CD4-positive, CD25-positive, alpha-beta regulatory T cell (primary cell): ENCODE results near the gene CCDC154. TPM values are rescaled to one million over a fixed set of nuclear protein-coding genes. Genes with fewer than 3 reads are reported as not detected.
"Not testable (repeated sequence)": the region's sequence is repeated elsewhere in the genome, so short reads cannot be mapped to it uniquely, and the experiment has no call there.

Experiments
- ATAC-seq, 2 donors: fragments of 150-1000 bp; cut with Tn5 transposase; one replicate each; pipeline ENCODE4 v1.10.0; 2021; ENCODE audit warnings: low read depth in 2 of 2, moderate number of reproducible peaks in 2 of 2, moderate library complexity in 1 of 2
- DNase-seq, 3 donors: peaks; one replicate each; pipeline versions ENCODE4 v3.0.0 to v3.0.0-alpha.2; 2012 to 2022; ENCODE audit warnings: mixed read lengths in 1 of 3
- H3K27ac ChIP-seq: one replicate; pipeline ENCODE4 v1.7.0; 2013; ENCODE audit warnings: mild to moderate bottlenecking, low read length; ENCODE audit not compliant: insufficient read depth, poor library complexity, severe bottlenecking
- H3K27me3 ChIP-seq: one replicate; pipeline ENCODE4 v1.7.0; 2013; ENCODE audit warnings: low read length; ENCODE audit not compliant: control insufficient read depth, insufficient read depth
- H3K36me3 ChIP-seq: one replicate; pipeline ENCODE4 v1.7.0; 2013; ENCODE audit warnings: mild to moderate bottlenecking, low read length, moderate library complexity; ENCODE audit not compliant: control insufficient read depth, insufficient read depth
- H3K4me1 ChIP-seq: 2 replicates; pipeline ENCODE4 v1.7.0; 2013; ENCODE audit warnings: mild to moderate bottlenecking, low read length; ENCODE audit not compliant: insufficient read depth, control insufficient read depth, poor library complexity, severe bottlenecking
- H3K4me3 ChIP-seq: one replicate; pipeline ENCODE4 v1.7.0; 2013; ENCODE audit warnings: low read depth, mild to moderate bottlenecking, low read length, moderate library complexity
- H3K9me3 ChIP-seq, 2 experiments: 1 replicate in 1 of 2; 2 replicates in 1 of 2; pipeline ENCODE4 v1.7.0; 2013; ENCODE audit warnings: low read length in 2 of 2, mild to moderate bottlenecking in 1 of 2, moderate library complexity in 1 of 2; ENCODE audit not compliant: control insufficient read depth in 2 of 2
- H3K27ac Mint-ChIP-seq, 3 donors: one replicate each; pipeline ENCODE4 v1.8.0; 2020 to 2022; ENCODE audit warnings: mild to moderate bottlenecking in 3 of 3, mixed read lengths in 3 of 3, moderate library complexity in 2 of 3
- H3K27me3 Mint-ChIP-seq: one replicate; pipeline ENCODE4 v1.8.0; 2022; ENCODE audit warnings: mild to moderate bottlenecking, mixed read lengths
- H3K36me3 Mint-ChIP-seq: one replicate; pipeline ENCODE4 v1.8.0; 2020; ENCODE audit warnings: mixed read lengths
- H3K4me1 Mint-ChIP-seq, 4 donors: one replicate each; pipeline ENCODE4 v1.8.0; 2020 to 2022; ENCODE audit warnings: mixed read lengths in 4 of 4, mild to moderate bottlenecking in 1 of 4
- H3K4me3 Mint-ChIP-seq, 4 donors: one replicate each; pipeline ENCODE4 v1.8.0; 2020 to 2022; ENCODE audit warnings: mild to moderate bottlenecking in 4 of 4, mixed read lengths in 4 of 4, moderate library complexity in 3 of 4
- H3K9me3 Mint-ChIP-seq, 7 donors: one replicate each; pipeline ENCODE4 v1.8.0; 2020 to 2022; ENCODE audit warnings: mixed read lengths in 7 of 7, mild to moderate bottlenecking in 3 of 7, moderate library complexity in 2 of 7
- polyA plus RNA-seq, 4 donors: library from polyadenylated mRNA; unstranded; fragments of 300-500 nt; fragmentation: Illumina TruSeq; gene quantifications; one replicate each; pipeline ENCODE4 v1.2.3, GENCODE V29; 2021
- total RNA-seq: library from RNA; stranded (reverse); gene quantifications from one replicate; pipeline ENCODE4 v1.2.3, GENCODE V29; 2022

Gene CCDC154
- total and polyA plus RNA-seq, 5 donors from 2014 or later, result 2.6 TPM; not detected in 4

GRCh38 chr16:1470481-1471251, 26.3 kb upstream of the CCDC154 start:
- H3K4me1 ChIP-seq, result peaks cover 18% of the 10 kb centered on the region
- Mint-ChIP-seq H3K9me3 (no peaks in the 10 kb centered on the region), H3K27ac (peak overlapping the region in 1 of 3 donors; percentile 46), H3K27me3 (no peaks in the 10 kb centered on the region), H3K36me3 (peaks cover 3% of the 10 kb centered on the region), H3K4me1 (peaks cover 0 to 58% (median 20%) of the 10 kb centered on the region in 4 donors), H3K4me3 (peak overlapping the region in 3 of 4 donors; percentile 34 to 63 (median 54))
- DNase-seq (no peak), ATAC-seq (no peak)
- H3K27me3 ChIP-seq, result no peaks in the 10 kb centered on the region
- no peak overlapping the region for H3K4me3 ChIP-seq
- no peak overlapping the region for H3K27ac ChIP-seq
- H3K9me3 ChIP-seq, result no peaks in the 10 kb centered on the region
- H3K36me3 ChIP-seq, result no peaks in the 10 kb centered on the region

- no peaks in the 10 kb centered on the region for H3K27me3 ChIP-seq
- H3K4me3 ChIP-seq, result no peak overlapping the region
- Mint-ChIP-seq H3K36me3 (peaks cover 3% of the 10 kb centered on the region), H3K4me1 (peaks cover 0 to 57% (median 17%) of the 10 kb centered on the region in 4 donors), H3K27me3 (no peaks in the 10 kb centered on the region), H3K4me3 (no peak overlapping the region), H3K9me3 (no peaks in the 10 kb centered on the region), H3K27ac (peak overlapping the region in 2 of 3 donors; percentile 71 to 81)
- H3K9me3 ChIP-seq, result no peaks in the 10 kb centered on the region
- no peak for DNase-seq
- no peaks in the 10 kb centered on the region for H3K36me3 ChIP-seq
- no peak for ATAC-seq
- peaks cover 12% of the 10 kb centered on the region for H3K4me1 ChIP-seq
- no peak overlapping the region for H3K27ac ChIP-seq
These were observed 25.4 kb upstream of the CCDC154 start for GRCh38 chr16:1469693-1470201.

- not testable (repeated sequence) for H3K27ac ChIP-seq, H3K27me3 ChIP-seq, H3K9me3 ChIP-seq, H3K36me3 ChIP-seq, DNase-seq, H3K27me3 Mint-ChIP-seq, ATAC-seq, H3K4me3 ChIP-seq, H3K9me3 Mint-ChIP-seq, H3K36me3 Mint-ChIP-seq, H3K27ac Mint-ChIP-seq, H3K4me3 Mint-ChIP-seq, H3K4me1 ChIP-seq
- peaks cover 0 to 55% (median 17%) of the 10 kb centered on the region in 4 donors for H3K4me1 Mint-ChIP-seq
These were observed 24.8 kb upstream of the CCDC154 start for GRCh38 chr16:1469141-1469540.

- H3K36me3 ChIP-seq, result peaks cover 6% of the 10 kb centered on the region
- no peaks in the 10 kb centered on the region for H3K9me3 ChIP-seq
- no peaks in the 10 kb centered on the region for H3K4me1 ChIP-seq
- H3K27ac ChIP-seq, result no peak overlapping the region
- Mint-ChIP-seq H3K4me1 (peaks cover 0 to 49% (median 17%) of the 10 kb centered on the region in 4 donors), H3K4me3 (no peak overlapping the region), H3K27me3 (no peaks in the 10 kb centered on the region), H3K27ac (peak overlapping the region in 1 of 3 donors; percentile 48), H3K36me3 (peaks cover 7% of the 10 kb centered on the region), H3K9me3 (no peaks in the 10 kb centered on the region)
- H3K4me3 ChIP-seq, result no peak overlapping the region
- ATAC-seq (no peak), DNase-seq (no peak)
- no peaks in the 10 kb centered on the region for H3K27me3 ChIP-seq
These were observed 24.1 kb upstream of the CCDC154 start for GRCh38 chr16:1468426-1468810.

- H3K9me3 Mint-ChIP-seq, result no peaks in the 10 kb centered on the region
- Histone ChIP-seq H3K4me1 (no peaks in the 10 kb centered on the region), H3K27me3 (no peaks in the 10 kb centered on the region), H3K9me3 (no peaks in the 10 kb centered on the region), H3K27ac (no peak overlapping the region), H3K4me3 (no peak overlapping the region), H3K36me3 (peaks cover 6% of the 10 kb centered on the region)
- H3K27me3 Mint-ChIP-seq, result no peaks in the 10 kb centered on the region
- ATAC-seq (no peak), DNase-seq (no peak)
- H3K4me1 Mint-ChIP-seq, result peaks cover 0 to 38% (median 9%) of the 10 kb centered on the region in 4 donors
- H3K27ac Mint-ChIP-seq, result no peak overlapping the region
- no peak overlapping the region for H3K4me3 Mint-ChIP-seq
- peaks cover 4% of the 10 kb centered on the region for H3K36me3 Mint-ChIP-seq
These were observed 22.7 kb upstream of the CCDC154 start for GRCh38 chr16:1466968-1467521.

- H3K27ac Mint-ChIP-seq, result no peak overlapping the region
- Histone ChIP-seq H3K4me1 (no peaks in the 10 kb centered on the region), H3K4me3 (no peak overlapping the region), H3K9me3 (no peaks in the 10 kb centered on the region), H3K27ac (no peak overlapping the region), H3K27me3 (no peaks in the 10 kb centered on the region), H3K36me3 (peaks cover 6% of the 10 kb centered on the region)
- H3K4me3 Mint-ChIP-seq, result no peak overlapping the region
- H3K4me1 Mint-ChIP-seq, result peaks cover 0 to 28% (median 4%) of the 10 kb centered on the region in 4 donors
- no peaks in the 10 kb centered on the region for H3K27me3 Mint-ChIP-seq
- DNase-seq, result no peak
- no peak for ATAC-seq
- no peaks in the 10 kb centered on the region for H3K9me3 Mint-ChIP-seq
- H3K36me3 Mint-ChIP-seq, result peaks cover 4% of the 10 kb centered on the region
These were observed 21.7 kb upstream of the CCDC154 start for GRCh38 chr16:1466054-1466453.

- H3K4me3 Mint-ChIP-seq, result no peak overlapping the region
- H3K4me1 Mint-ChIP-seq, result peaks cover 0 to 23% (median 4%) of the 10 kb centered on the region in 4 donors
- H3K36me3 Mint-ChIP-seq, result peaks cover 4% of the 10 kb centered on the region
- no peaks in the 10 kb centered on the region for H3K27me3 Mint-ChIP-seq
- Histone ChIP-seq H3K27me3 (no peaks in the 10 kb centered on the region), H3K9me3 (no peaks in the 10 kb centered on the region), H3K4me3 (no peak overlapping the region), H3K27ac (no peak overlapping the region), H3K4me1 (no peaks in the 10 kb centered on the region), H3K36me3 (peaks cover 6% of the 10 kb centered on the region)
- no peak overlapping the region for H3K27ac Mint-ChIP-seq
- no peaks in the 10 kb centered on the region for H3K9me3 Mint-ChIP-seq
- ATAC-seq, result no peak
- DNase-seq, result no peak
These were observed 21.2 kb upstream of the CCDC154 start for GRCh38 chr16:1465567-1465915.
